NCI-H526 (cell line): ENCODE data around the gene PXT1.

Experiments used
- DNase-seq, 2 experiments: peaks; one replicate each; lab custom pipeline; 2025; lab: John Stamatoyannopoulos, UW

The PXT1 gene

DNA sequence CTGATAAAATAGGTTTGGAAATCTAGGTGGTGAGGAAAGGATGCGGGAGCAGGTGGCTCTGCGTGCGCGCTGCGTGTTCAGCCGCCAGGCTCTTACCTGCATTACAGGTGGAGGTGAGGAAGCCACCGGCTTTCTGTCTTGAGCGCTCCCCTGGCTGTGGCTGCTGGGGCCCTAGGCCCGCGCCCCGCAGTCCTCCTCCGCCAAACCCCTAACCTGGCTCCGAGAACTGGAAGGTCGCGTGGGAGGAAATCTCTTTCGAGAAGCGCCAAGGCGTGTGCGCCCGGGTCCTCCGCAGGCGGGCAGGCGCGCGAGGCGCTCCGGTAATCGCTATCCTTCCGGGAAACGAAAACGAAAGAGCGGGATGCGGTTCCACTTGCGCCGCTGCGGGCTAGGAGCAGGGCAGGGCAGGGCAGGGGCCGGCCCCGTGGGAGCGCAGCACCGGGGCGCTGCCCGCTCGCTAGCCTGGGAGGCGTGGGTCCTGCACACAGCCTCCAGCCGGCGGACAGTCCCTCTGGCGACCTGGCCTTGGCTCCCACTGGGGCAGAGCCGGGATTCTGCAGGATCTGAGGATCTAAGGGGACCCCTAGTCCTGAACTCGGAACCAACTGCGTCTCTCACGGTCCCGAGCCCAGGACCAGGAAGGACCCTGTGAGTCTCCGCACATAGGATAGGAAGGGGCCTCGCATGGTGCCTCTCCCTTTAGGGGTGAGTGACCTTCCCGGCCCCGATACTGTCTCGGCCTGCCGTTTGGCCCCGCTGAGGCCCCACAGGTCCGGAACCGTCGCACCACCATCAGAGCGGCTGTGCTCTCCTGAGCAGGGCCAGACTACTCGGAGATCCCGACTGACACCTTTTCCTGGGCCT lies 55.0 kb downstream of the PXT1 start, which contains the start of gene ETV7:
ETV7 (minus strand) TSS at position 230 of the 864 bp plus-strand sequence; CDS start at position 102, 128 bp downstream.
- DNase-seq, result peak in 1 of 2 experiments; percentile 85

DNA sequence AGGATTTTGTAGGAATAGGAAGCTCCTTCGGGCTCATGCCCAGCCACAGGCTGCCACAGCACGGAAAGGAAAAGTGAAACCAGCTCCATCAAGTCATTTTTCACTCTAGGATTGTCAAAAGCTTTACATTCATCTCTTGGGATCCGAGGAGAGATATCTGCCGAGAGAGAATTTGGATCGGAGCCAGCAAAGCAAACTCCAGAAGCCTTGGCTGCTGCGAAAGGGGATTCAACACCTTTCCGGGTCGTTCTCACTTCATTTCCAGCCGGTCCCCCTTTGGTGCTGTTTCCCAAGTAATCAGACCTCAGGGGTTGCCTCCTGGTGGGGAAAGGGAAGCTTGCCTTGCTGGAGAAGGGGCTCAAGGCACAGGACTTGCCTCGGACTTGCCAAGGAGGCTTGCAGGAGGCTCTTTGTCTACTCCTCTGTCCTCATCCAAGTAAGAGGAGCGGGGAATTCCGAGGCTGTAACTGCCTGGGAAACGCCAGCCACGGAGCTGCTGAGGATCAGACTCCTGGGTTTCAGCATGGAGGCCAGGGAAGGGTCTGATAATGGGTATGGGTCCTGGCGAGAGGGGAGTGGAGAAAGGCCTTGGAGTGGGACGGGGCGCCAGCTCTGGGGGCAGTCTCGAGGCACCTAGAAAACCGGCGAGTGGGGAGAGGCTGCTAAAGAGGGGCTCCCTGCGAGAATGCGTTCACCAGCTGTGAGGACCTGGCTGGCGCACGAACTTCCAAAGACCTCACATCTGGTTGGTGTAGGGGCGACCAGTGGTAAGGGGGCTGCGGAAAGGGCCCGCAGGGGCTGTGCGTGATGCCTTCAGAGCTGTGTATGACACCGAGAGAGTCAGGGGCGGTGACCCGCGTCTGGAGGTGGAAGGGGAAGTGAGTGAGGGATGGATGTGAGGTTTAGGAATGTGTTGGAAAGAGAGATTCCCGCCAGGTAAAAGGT lies 55.9 kb downstream of the PXT1 start:
- peak; percentile 75 to 77 for DNase-seq

DNA sequence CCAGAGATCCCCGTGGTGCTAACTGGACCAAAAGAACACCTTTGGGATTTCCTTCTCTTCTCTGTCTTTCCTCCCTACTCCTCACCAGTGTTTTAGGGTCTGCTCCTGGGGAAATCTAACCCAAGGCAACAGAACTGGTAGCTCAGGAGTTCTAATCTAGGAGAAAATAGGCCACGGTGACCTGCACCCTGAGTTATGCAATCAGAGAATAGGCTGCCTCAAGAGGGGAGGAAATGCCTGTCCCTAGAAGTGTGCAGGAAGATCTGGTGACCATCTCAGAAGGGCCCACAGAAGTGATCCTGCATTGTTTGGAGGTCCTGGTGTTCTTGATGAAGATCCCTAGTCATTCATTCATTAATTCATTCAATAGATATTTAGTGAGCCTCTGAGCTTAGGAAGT lies 58.6 kb downstream of the PXT1 start:
- DNase-seq, result no peak

DNA sequence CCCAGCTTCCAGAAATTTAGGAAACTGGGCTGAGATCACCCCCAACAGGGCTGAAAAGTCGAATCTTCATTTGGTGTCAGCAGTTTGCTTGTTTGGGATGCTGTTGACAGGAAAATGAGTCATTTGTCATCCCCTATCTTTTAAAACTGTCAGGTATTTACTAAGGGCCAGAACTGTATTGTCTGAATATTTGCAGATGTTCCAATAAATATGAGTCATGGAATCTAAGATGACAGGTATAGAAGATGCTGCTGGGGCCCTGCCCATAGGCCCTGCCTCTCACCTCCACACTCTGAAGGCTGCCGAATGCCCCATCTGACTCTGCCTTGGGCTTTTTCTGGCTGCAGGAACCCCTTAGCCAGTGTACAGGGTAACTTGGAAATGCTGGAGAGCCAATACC lies 59.0 kb downstream of the PXT1 start:
- no peak for DNase-seq

DNA sequence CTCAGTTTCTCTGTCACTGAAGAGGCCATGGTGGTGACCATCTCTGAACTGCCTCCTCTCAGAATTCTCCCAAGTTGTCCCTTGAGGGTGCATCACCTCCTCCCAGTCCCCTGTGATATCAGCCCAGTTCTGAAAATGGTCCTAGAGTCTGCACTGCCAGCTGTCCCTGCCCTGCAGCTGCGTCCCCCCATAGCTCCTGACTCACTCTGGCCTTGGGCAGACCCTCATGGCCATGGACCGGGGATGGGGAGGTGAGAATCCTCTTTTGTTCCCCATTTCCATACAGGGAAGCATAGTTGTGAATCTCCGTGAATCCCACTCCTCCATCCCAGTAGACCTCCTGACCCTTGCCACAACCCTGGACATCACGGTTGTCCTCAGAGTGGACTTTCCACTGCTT lies 59.7 kb downstream of the PXT1 start:
- no peak for DNase-seq

DNA sequence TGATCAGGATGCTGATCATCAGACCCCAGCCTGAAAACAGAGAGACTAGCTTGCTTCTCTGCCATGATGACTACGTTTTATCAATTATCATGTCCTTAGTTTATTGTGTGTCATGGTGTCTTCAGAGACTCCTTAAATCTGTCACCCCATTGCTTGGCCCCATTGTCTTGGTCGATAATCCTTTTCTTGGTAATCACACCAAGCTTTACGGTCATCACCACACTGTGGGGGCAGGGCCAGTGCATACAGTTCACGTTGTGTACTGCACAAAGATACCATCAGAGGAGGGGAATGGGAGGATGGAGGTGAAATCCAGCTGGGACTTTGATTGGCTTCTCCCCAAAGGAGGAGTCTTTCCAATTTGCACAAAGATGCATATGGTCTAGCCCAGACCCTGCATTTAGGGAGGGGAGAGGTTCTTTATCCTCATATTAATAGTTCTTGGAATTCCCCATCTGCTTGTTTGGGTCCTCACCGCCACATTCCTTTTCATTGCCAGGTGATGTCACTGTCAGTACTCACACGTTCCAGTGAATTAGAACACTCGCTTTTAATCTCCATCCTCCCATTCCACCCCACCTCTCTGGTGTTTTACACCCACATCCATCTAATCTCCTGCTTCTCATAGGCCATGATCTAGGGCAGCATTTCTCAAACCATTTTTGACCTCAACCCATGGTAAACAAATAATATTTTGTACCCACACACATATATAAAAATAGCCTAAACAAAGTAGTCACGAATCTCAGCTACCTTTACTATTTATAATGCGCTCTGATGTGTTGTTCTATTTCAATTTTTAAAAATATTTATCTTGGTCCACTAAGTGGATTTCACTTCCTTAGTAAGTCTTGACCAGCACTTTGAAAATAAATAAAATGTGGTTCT lies 60.9 kb downstream of the PXT1 start:
- DNase-seq, result no peak

DNA sequence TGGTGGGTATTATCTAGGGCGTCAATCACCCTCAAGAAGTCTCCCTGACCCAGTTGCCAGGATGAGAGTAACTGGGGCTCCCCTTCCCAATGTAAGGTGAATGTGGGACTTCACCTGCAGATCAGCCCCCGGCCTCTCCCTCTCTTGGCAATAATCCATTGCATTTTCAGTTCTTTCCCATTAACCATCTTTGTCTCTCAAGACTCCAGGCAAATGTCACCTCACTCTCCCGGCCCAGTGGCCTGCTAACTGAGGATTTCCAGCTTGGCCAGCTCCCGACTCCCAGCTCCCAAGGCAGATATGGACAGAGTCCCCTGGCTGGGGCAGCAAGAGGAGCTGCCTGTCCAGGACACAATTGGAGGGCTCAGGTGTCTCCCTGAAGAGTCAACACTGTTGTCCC lies 62.5 kb downstream of the PXT1 start:
- no peak for DNase-seq

DNA sequence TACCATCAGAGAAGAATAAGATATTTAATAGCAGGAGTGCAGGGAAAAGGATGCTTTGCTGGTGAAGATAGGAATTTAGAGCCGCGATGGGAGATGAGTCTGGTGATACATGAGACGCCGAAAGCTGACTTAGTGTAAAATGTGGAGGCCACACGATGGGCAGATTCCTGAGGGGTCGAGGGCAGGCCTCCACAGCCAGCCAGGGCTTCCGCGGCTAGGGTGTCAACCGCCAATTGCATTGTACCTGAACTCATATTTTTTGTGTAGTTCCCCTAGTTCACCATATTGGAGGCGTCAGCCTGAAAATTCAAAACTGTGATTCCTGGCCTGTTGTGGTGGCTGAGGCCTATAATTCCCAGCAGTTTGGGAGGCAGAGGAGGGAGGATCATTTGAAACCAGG lies 63.7 kb downstream of the PXT1 start:
- DNase-seq, result no peak

DNA sequence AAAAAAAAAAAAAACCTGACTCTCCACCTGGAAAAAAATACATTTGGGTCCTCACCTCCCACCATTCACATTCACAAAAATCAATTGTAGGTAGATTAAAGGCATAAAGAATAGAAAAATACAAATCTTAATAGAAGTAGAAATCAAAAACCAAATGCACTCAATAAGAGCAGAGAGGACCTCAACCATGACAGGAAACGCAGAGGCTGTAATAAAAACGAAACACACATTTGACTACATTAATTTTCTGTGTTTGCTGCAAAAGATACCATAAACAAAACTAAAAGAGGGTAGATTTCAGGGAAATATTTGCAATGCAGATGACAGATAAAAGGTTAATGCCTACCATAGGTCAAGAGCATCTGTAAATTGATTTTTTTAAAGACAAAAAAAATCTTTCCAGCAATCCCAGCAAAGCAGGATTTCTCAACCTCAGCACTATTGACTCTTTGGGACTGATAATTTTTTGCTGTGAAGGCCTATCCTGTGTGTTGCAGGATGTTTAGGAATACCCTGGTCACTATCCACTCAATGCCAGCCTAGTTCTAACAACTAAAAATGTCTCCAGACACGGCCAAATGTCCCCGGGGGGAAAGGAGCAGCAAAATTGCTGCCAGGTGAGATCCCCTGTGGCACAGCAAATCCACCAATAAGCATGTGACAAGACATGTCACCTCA lies 64.3 kb downstream of the PXT1 start:
- peak; percentile 34 to 38 for DNase-seq

DNA sequence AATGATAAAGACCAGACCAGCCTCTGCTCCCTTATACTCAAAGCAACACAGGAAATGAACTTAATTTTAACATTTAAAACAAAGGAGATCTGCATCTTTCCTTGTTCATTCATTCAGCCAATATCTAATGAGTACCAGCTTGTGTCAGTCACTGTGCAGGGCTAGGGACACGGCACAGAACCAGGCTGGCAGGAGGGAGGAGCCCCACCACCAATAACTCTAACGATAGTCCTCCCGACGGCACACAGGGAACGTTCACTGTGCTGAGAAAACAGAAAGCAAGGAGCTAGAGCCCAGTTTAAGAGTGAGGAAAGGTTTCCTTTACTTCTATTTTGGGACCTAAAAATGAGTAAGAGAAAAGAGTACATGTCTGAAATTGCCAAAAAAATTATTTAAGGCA lies 65.1 kb downstream of the PXT1 start:
- DNase-seq, result peak in 1 of 2 experiments; percentile 41

DNA sequence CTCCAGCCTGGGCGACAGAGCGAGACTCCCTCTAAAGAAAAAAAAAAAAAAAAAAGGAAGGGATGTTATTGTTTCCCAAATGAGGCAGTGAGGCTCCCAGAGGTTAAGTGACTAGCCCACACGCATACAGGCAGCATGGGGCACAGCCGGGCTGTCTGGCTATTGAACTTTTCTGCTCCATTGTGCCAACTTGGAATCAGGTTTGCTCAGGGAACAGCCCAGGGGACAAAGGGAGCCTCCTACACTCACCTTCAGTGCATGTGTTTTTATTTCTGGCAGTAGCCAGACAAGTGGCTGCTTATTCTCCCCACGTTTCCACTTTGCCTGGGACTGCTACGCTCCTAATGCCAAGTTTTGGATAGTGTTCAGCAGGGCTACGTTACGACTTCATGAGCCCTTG lies 65.9 kb downstream of the PXT1 start:
- DNase-seq, result no peak

DNA sequence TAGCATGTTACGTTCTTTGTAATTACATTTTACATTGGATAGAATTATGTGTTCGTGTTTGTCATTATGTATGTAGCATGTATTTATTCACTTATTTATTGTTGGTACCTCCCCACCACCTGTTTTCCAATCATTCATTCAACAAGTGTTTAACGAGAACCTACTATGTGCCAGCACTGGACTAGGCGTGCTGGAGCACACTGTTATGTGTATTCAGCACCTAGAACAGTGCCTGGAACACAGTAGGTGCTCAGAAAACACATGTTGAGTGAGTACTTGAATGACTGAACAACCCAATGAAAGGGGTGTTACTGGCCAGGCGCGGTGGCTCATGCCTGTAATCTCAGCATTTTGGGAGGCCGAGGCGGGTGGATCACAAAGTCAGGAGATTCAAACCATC lies 66.5 kb downstream of the PXT1 start:
- no peak for DNase-seq

DNA sequence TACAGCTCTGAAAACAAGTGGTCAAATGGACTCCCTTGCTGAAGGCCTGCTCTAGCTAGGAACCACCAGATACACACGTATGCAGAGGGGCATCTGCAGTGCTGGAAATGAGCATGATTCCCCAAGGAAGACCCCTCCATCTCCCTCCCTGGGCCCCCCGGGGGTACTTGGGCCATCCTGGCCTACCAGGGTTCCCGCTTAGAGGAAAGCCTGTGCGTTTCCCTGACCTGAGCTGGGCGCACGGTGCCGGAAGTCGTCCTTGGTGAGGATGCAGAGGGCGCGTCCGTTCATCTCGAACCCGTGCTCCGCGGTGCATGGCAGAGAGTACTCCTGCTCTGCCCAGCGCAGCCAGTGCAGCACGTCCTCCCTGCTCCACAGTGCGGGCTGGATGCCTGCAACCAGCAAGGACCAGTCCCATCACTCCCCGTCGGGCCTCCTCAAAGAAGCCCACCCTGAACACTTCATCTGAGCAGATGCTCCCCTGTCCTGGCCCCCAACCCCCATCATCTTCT lies 67.0 kb downstream of the PXT1 start:
- no peak for DNase-seq

DNA sequence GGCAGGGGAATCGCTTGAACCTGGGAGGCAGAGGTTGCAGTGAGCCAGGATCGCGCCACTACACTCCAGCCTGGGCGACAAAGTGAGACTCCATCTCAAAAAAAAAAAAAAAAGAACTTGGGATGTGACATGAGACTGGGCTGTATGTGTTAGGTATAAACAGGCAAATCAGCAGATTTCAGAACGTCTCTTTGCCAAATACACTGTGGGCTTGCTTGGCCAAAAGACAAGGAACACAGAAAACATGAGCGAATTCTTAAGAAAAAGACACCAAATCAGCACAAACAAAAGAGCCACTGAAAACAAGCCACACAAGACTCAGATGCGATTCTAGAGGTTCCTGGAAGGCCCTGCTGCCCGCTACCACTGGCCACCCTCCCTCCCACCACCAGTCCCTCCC lies 67.7 kb downstream of the PXT1 start:
- DNase-seq, result no peak

DNA sequence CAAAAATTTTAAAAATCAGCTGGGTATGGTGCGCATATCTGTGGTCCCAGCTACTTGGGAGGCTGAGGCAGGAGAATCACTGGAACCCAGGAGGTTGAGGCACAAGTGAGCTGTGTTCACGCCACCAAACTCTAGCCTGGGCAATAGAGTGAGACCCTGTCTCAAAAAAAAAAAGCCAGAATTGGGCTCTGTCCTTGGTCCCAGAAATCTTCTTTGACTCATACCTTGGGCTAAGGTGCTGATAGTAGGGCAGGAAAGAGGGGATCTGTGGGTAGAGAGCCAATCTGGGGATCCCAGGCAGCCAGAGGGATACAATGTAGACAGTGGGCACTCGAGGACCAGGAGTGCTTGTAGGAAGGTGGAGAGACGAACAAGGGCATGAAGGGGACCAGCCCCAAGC lies 68.5 kb downstream of the PXT1 start:
- no peak for DNase-seq

DNA sequence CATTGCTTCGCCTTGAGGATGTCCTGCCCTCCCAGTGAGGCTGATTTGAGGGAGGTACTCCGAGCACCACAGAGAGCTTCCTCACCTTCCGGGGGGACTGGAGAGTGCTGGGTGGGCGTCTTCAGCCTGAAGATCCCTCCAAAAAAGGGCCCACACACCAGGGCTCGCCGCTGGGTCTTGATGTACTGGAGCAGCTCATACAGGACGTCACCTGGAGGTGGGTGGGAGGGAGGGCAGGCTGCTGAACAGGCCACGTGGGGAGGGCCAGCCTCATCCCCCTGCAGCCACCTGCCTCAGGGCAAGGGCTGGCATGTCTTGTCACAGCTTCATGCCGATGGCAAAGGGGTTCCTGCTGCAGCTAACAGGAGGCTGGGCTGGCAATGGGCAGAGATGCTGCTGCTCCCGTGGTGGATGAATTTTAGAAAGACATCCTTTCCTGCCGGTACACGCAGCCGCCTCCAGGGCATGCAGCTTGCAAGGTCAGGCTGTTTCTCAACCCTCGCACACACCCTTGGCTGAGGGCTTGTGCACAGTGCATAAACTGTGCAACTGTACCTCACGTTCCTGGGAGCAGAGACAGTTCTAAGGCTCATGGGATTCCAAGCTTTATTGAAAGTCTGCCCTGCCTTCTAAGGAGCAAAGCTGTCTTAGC lies 69.2 kb downstream of the PXT1 start:
- peak in 1 of 2 experiments; percentile 27 for DNase-seq

DNA sequence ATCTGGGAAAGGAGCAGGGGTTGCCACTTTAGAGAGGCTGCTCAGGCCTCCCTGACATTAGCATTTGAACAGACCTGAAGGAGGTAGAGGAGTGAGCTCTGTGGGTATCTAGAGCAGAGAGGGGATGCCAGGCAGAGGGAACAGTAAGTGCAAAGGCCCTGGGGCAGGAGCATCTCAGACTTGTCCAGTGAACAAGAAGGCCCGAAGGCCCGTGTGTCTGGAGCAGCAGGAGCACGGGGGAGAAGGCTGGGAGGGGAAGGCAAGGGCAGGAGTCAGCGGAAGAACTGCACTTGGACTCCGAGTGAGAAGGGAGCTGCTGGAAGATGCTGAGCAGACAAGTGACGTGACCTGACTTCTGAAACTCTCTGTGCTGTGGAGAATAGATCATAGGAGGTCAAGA lies 70.6 kb downstream of the PXT1 start:
- DNase-seq, result no peak

DNA sequence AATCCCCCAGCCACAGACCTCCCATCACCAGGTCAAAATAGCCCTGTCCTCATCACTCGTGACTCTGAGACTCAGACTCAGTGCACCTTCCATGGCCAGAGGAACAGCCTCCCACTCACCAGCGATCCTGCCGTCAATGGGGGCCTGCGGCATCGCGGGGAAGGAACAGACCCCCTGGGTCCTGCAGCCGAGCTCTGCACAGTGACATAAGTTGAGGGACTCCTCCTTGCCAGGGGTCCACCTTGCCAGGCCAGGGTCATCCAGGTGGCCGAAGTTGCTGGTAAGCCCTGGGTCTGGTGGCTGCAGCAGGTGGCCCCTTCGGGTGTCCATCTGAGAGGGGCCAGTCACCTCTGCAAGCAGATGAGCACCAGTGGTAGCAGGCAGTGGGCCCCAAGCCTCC lies 71.4 kb downstream of the PXT1 start:
- DNase-seq, result no peak

DNA sequence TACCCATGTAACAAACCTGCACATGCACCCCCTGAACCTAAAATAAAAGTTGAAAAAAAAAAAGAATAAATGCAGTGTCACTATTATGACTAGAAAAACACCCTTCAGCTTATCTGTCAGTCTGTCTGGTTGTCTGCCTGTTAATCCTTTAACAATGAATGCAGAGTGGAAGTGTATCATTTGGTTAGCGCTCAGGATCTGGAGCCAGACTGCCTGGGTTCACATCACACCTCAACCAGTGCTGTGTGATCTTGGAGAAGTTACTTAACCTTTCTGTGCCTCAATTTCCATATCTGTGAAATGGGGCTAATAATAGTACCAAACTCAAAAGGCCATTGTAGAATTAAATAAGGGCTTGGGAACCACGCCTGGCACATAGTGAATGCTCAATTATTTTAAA lies 72.0 kb downstream of the PXT1 start:
- no peak for DNase-seq
